CD4-positive, CD25-positive, alpha-beta regulatory T cell (primary cell): ENCODE results near the gene IMMP2L. TPM values are rescaled to one million over a fixed set of nuclear protein-coding genes. Genes with fewer than 3 reads are reported as not detected.

Experiments
- ATAC-seq, 2 donors: fragments of 150-1000 bp; cut with Tn5 transposase; one replicate each; pipeline ENCODE4 v1.10.0; 2021; ENCODE audit warnings: low read depth in 2 of 2, moderate number of reproducible peaks in 2 of 2, moderate library complexity in 1 of 2
- DNase-seq, 3 donors: peaks; one replicate each; pipeline versions ENCODE4 v3.0.0 to v3.0.0-alpha.2; 2012 to 2022; ENCODE audit warnings: mixed read lengths in 1 of 3
- H3K27ac ChIP-seq: one replicate; pipeline ENCODE4 v1.7.0; 2013; ENCODE audit warnings: mild to moderate bottlenecking, low read length; ENCODE audit not compliant: insufficient read depth, poor library complexity, severe bottlenecking
- H3K27me3 ChIP-seq: one replicate; pipeline ENCODE4 v1.7.0; 2013; ENCODE audit warnings: low read length; ENCODE audit not compliant: control insufficient read depth, insufficient read depth
- H3K36me3 ChIP-seq: one replicate; pipeline ENCODE4 v1.7.0; 2013; ENCODE audit warnings: mild to moderate bottlenecking, low read length, moderate library complexity; ENCODE audit not compliant: control insufficient read depth, insufficient read depth
- H3K4me1 ChIP-seq: 2 replicates; pipeline ENCODE4 v1.7.0; 2013; ENCODE audit warnings: mild to moderate bottlenecking, low read length; ENCODE audit not compliant: insufficient read depth, control insufficient read depth, poor library complexity, severe bottlenecking
- H3K4me3 ChIP-seq: one replicate; pipeline ENCODE4 v1.7.0; 2013; ENCODE audit warnings: low read depth, mild to moderate bottlenecking, low read length, moderate library complexity
- H3K9me3 ChIP-seq, 2 experiments: 1 replicate in 1 of 2; 2 replicates in 1 of 2; pipeline ENCODE4 v1.7.0; 2013; ENCODE audit warnings: low read length in 2 of 2, mild to moderate bottlenecking in 1 of 2, moderate library complexity in 1 of 2; ENCODE audit not compliant: control insufficient read depth in 2 of 2
- H3K27ac Mint-ChIP-seq, 3 donors: one replicate each; pipeline ENCODE4 v1.8.0; 2020 to 2022; ENCODE audit warnings: mild to moderate bottlenecking in 3 of 3, mixed read lengths in 3 of 3, moderate library complexity in 2 of 3
- H3K27me3 Mint-ChIP-seq: one replicate; pipeline ENCODE4 v1.8.0; 2022; ENCODE audit warnings: mild to moderate bottlenecking, mixed read lengths
- H3K36me3 Mint-ChIP-seq: one replicate; pipeline ENCODE4 v1.8.0; 2020; ENCODE audit warnings: mixed read lengths
- H3K4me1 Mint-ChIP-seq, 4 donors: one replicate each; pipeline ENCODE4 v1.8.0; 2020 to 2022; ENCODE audit warnings: mixed read lengths in 4 of 4, mild to moderate bottlenecking in 1 of 4
- H3K4me3 Mint-ChIP-seq, 4 donors: one replicate each; pipeline ENCODE4 v1.8.0; 2020 to 2022; ENCODE audit warnings: mild to moderate bottlenecking in 4 of 4, mixed read lengths in 4 of 4, moderate library complexity in 3 of 4
- H3K9me3 Mint-ChIP-seq, 7 donors: one replicate each; pipeline ENCODE4 v1.8.0; 2020 to 2022; ENCODE audit warnings: mixed read lengths in 7 of 7, mild to moderate bottlenecking in 3 of 7, moderate library complexity in 2 of 7
- polyA plus RNA-seq, 4 donors: library from polyadenylated mRNA; unstranded; fragments of 300-500 nt; fragmentation: Illumina TruSeq; gene quantifications; one replicate each; pipeline ENCODE4 v1.2.3, GENCODE V29; 2021
- total RNA-seq: library from RNA; stranded (reverse); gene quantifications from one replicate; pipeline ENCODE4 v1.2.3, GENCODE V29; 2022

The IMMP2L gene
- total and polyA plus RNA-seq, 5 donors from 2014 or later, result 8.9 to 23.8 (median 17.1) TPM

DNA sequence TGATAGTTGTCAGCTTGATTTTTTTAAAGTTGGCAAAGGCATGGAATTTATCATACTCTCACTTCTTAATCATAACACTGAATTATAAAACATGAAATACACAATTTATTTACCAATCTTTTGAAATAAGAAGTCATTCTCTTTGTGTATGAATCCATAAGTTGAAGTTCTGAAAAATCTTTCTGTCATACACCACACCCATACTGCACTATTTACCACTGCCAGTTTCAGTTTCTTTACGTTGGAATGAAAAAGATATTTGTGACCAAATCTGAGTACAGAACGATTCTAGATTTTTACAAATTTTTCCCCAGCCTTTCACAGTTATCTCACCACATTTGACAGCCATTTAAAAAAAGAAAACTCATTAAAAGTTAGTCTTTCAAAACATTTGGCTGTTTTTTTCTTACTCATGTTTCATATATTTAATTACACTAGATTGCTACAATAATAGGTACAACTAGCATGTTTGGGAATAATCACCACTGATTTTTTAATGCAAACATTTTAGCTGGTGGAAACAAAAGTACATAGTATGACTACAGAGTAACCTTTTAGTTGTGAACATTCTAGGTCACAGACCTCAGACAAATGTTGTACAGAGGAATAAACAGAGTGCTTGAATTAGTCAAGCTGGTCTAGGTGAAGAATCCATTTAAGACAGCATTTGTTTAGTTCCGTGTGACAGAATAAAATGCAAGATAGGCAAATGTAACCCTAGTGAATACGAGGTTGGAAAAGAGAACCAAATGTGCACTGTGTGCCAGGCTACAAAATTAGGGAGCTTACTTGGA is 656.3 kb downstream of the IMMP2L start:
- H3K9me3 Mint-ChIP-seq, result peaks cover 0 to 4% (median 2%) of the 10 kb centered on the region in 7 donors
- no peak for ATAC-seq
- Histone ChIP-seq H3K9me3 (no peaks in the 10 kb centered on the region), H3K4me3 (peak overlapping the region; percentile 39), H3K36me3 (no peaks in the 10 kb centered on the region), H3K4me1 (no peaks in the 10 kb centered on the region), H3K27ac (no peak overlapping the region), H3K27me3 (no peaks in the 10 kb centered on the region)
- peaks cover 0 to 6% (median 2%) of the 10 kb centered on the region in 4 donors for H3K4me1 Mint-ChIP-seq
- peak in 1 of 3 donors; percentile 61 for DNase-seq
- H3K27ac Mint-ChIP-seq, result peak overlapping the region in 1 of 3 donors; percentile 11
- no peak overlapping the region for H3K4me3 Mint-ChIP-seq
- H3K27me3 Mint-ChIP-seq, result peaks cover 9% of the 10 kb centered on the region
- H3K36me3 Mint-ChIP-seq, result no peaks in the 10 kb centered on the region

DNA sequence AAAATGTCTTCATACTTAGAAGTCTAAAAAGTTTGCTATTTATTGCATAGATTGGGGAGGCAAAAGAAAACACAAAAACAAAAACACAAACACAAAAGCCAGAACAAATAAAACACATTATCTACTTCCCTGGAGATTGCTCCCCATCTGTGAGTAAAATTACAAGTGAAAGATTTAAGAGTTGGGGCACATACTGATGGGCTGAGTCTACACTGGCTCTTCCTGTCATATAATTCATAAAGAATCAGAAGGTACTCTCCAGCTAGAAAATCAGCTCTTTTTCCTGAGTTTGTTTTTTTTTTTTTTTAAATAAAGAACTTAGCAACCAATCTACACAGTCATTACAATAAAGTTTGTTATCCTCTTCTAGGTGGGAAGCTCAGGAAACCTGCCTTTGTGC is 663.8 kb downstream of the IMMP2L start:
- H3K36me3 ChIP-seq, result no peaks in the 10 kb centered on the region
- Mint-ChIP-seq H3K27me3 (peaks cover 4% of the 10 kb centered on the region), H3K9me3 (peaks cover 0 to 14% (median 4%) of the 10 kb centered on the region in 7 donors), H3K27ac (no peak overlapping the region), H3K4me1 (no peaks in the 10 kb centered on the region), H3K36me3 (peaks cover 4% of the 10 kb centered on the region), H3K4me3 (no peak overlapping the region)
- H3K9me3 ChIP-seq, result no peaks in the 10 kb centered on the region
- no peak overlapping the region for H3K4me3 ChIP-seq
- H3K27ac ChIP-seq, result no peak overlapping the region
- H3K4me1 ChIP-seq, result no peaks in the 10 kb centered on the region
- ATAC-seq (no peak), DNase-seq (no peak)
- H3K27me3 ChIP-seq, result no peaks in the 10 kb centered on the region

DNA sequence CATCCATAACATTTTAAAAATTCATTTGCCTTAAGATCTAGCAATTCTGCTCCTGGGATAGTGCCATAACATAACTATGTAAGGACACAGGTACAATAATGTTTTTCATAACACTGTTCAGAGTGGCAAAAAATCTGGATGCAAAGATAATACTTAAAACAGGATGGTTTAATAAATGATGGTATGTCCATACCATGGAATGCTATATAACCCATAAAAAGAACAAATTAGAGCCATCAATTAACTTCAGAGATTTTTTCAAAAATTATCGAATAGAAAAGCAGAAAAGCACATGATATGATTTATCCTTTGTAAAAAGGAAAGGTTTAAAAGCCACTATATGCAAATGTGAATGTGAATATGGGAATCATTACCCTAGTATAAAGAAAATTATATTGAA is 664.8 kb downstream of the IMMP2L start:
- H3K27me3 Mint-ChIP-seq, result peaks cover 4% of the 10 kb centered on the region

DNA sequence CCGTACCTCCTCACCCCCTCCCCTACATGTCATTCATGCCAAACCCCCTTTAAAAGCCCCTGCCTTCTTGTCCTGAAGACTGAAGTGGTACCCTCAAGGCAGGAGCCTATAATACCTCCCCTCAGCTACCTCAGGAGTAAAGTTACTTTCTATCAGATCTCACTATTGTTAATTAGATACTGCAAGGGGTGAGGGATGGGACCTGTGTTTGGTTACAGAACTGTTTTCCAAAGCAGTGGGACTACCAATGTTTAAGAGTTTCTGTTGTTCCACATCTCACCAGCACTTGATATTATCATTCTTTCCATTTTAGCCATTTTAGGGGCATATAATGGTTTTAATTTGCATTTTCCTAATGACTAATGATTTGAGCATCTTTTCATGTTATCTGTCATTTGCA is 668.2 kb downstream of the IMMP2L start:
- ATAC-seq, result no peak
- Mint-ChIP-seq H3K27me3 (peaks cover 4% of the 10 kb centered on the region), H3K4me1 (no peaks in the 10 kb centered on the region)

More for the DNA sequence above, 664.8 kb downstream of the IMMP2L start:
- Histone ChIP-seq H3K4me3 (no peak overlapping the region), H3K4me1 (no peaks in the 10 kb centered on the region), H3K27me3 (no peaks in the 10 kb centered on the region), H3K9me3 (no peaks in the 10 kb centered on the region), H3K27ac (no peak overlapping the region), H3K36me3 (no peaks in the 10 kb centered on the region)
- Mint-ChIP-seq H3K36me3 (peaks cover 4% of the 10 kb centered on the region), H3K27ac (no peak overlapping the region), H3K4me3 (no peak overlapping the region), H3K4me1 (no peaks in the 10 kb centered on the region), H3K9me3 (peaks cover 0 to 14% (median 4%) of the 10 kb centered on the region in 7 donors)
- no peak for DNase-seq
- no peak for ATAC-seq

DNA sequence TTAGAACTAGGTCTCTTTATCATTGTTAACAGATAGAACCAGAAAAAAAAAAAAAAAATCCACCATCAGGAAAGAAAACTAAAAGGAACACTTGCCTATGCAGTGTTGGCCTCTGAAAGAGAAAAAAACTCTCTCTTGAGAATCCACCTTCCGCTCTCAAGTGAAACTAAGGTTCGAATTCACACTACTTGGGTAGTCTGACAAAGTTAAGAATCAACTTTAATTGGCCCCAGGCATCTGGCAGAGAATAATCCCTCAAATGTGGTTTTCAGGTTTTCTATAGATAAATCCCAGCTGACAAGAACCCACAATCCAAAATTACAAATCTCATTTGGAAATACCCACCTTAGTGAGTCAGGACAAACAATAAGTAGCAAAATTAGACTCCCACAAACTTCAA is 671.1 kb downstream of the IMMP2L start:
- Histone ChIP-seq H3K9me3 (no peaks in the 10 kb centered on the region), H3K4me3 (no peak overlapping the region), H3K27me3 (no peaks in the 10 kb centered on the region), H3K4me1 (no peaks in the 10 kb centered on the region), H3K36me3 (no peaks in the 10 kb centered on the region), H3K27ac (no peak overlapping the region)
- DNase-seq (no peak), ATAC-seq (no peak)
- Mint-ChIP-seq H3K4me1 (no peaks in the 10 kb centered on the region), H3K27ac (no peak overlapping the region), H3K9me3 (peaks cover 0 to 6% (median 1%) of the 10 kb centered on the region in 7 donors), H3K27me3 (peaks cover 4% of the 10 kb centered on the region), H3K36me3 (peaks cover 4% of the 10 kb centered on the region), H3K4me3 (no peak overlapping the region)

More for the DNA sequence above, 668.2 kb downstream of the IMMP2L start:
- Histone ChIP-seq H3K36me3 (no peaks in the 10 kb centered on the region), H3K9me3 (no peaks in the 10 kb centered on the region), H3K4me3 (no peak overlapping the region), H3K4me1 (no peaks in the 10 kb centered on the region), H3K27ac (no peak overlapping the region), H3K27me3 (no peaks in the 10 kb centered on the region)
- DNase-seq, result no peak
- Mint-ChIP-seq H3K27ac (no peak overlapping the region), H3K36me3 (peaks cover 4% of the 10 kb centered on the region), H3K9me3 (peaks cover 0 to 14% (median 3%) of the 10 kb centered on the region in 7 donors), H3K4me3 (no peak overlapping the region)

DNA sequence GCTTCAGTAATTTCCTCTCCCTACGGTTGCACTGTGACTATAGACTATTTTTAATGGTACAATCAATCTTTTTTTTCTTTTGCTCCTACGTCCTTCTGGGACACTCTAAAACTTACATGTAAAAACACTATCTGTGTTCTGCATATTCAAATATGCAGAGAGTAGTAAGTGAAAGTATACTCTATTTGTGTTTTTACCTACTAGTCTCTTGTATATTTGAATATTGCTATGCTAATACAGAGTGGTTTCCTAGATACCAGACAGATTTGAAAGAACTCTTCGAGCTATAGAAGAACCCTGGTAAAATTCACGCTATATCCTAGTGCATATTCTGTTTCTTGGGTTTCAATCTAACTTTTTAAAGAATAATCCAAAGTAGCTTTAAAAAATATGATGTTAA is 672.2 kb downstream of the IMMP2L start:
- Mint-ChIP-seq H3K9me3 (peaks cover 0 to 4% (median 1%) of the 10 kb centered on the region in 7 donors), H3K4me3 (no peak overlapping the region), H3K36me3 (peaks cover 4% of the 10 kb centered on the region), H3K4me1 (no peaks in the 10 kb centered on the region), H3K27me3 (peaks cover 4% of the 10 kb centered on the region), H3K27ac (no peak overlapping the region)
- Histone ChIP-seq H3K9me3 (no peaks in the 10 kb centered on the region), H3K27me3 (no peaks in the 10 kb centered on the region), H3K27ac (no peak overlapping the region), H3K36me3 (no peaks in the 10 kb centered on the region), H3K4me3 (no peak overlapping the region), H3K4me1 (no peaks in the 10 kb centered on the region)
- DNase-seq (no peak), ATAC-seq (no peak)

DNA sequence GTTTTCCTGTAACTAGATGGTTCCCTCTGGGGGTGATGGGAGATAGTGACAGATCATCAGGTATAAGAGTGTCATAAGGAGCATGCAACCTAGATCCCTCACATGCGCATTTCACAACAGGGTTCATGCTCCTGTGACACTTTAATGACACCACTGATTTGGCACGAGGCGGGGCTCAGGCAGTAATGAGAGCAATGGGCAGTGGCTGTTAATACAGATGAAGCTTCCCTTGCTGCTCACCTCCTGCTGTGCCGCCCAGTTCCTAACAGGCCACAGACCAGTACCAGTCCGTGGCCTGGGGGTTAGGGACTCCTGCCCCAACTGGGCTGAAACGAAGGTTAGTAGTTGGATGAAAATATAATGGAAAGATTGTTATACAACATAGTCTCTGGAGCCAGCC is 673.0 kb downstream of the IMMP2L start:
- H3K36me3 Mint-ChIP-seq, result peaks cover 4% of the 10 kb centered on the region
- no peak overlapping the region for H3K4me3 Mint-ChIP-seq
- Histone ChIP-seq H3K9me3 (no peaks in the 10 kb centered on the region), H3K4me3 (no peak overlapping the region), H3K27ac (no peak overlapping the region), H3K36me3 (no peaks in the 10 kb centered on the region), H3K27me3 (no peaks in the 10 kb centered on the region), H3K4me1 (no peaks in the 10 kb centered on the region)
- no peak overlapping the region for H3K27ac Mint-ChIP-seq
- H3K9me3 Mint-ChIP-seq, result peaks cover 0 to 2% (median 0%) of the 10 kb centered on the region in 7 donors
- ATAC-seq (no peak), DNase-seq (no peak)
- H3K4me1 Mint-ChIP-seq, result no peaks in the 10 kb centered on the region
- H3K27me3 Mint-ChIP-seq, result peaks cover 4% of the 10 kb centered on the region

DNA sequence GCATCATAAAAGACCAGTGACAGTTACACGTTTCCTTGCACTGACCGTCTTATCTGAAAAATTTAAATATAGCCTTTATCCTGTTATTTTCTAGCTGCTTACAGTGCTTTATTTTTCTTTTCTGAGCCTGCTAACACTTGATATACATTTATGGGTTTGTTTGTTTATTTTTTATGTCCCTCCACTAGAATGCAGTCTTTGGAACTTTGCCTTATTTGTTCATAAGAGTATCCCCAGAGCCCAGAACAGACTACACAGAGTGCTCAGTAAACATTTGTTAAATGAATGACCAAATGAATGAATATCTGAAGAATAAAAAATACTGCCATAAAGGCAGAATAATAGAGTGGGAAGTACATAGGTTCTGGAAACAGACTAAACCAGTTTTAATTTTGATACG is 673.7 kb downstream of the IMMP2L start:
- ATAC-seq, result no peak

More for the DNA sequence above, 673.7 kb downstream of the IMMP2L start:
- Mint-ChIP-seq H3K9me3 (peaks cover 0 to 1% (median 0%) of the 10 kb centered on the region in 7 donors), H3K27me3 (no peaks in the 10 kb centered on the region), H3K36me3 (no peaks in the 10 kb centered on the region), H3K27ac (no peak overlapping the region), H3K4me1 (no peaks in the 10 kb centered on the region), H3K4me3 (no peak overlapping the region)
- no peak for DNase-seq
- Histone ChIP-seq H3K4me1 (no peaks in the 10 kb centered on the region), H3K27me3 (no peaks in the 10 kb centered on the region), H3K9me3 (no peaks in the 10 kb centered on the region), H3K27ac (no peak overlapping the region), H3K36me3 (no peaks in the 10 kb centered on the region), H3K4me3 (no peak overlapping the region)
